Testis (tissue), 2 donors: ENCODE data around the gene RAD51C.

Source experiments
- CTCF ChIP-seq, 3 experiments: fragments of 450-650 bp in 2 of 3; fragments of 200-600 bp in 1 of 3; sonication (generic) in 1 of 3; IDR thresholded peaks; one replicate each; pipeline ENCODE4 v1.5.1; 2016 to 2019; ENCODE audit warnings: antibody characterized with exemption in 3 of 3, mild to moderate bottlenecking in 2 of 3, moderate library complexity in 1 of 3
- POLR2A ChIP-seq: fragments of 450-650 bp; IDR thresholded peaks from one replicate; pipeline ENCODE4 v1.6.1; 2017; ENCODE audit warnings: antibody characterized with exemption, mild to moderate bottlenecking, moderate library complexity

- TF ChIP-seq CTCF (IDR thresholded peaks at IDR 0.05), result no peak
- no peak for TF ChIP-seq POLR2A
Measured at GRCh38 chr17:58722696-58723095, 30.3 kb downstream of the RAD51C start.
